GM12874 (cell line): ENCODE results near the gene MARS1.

Source experiments
- CTCF ChIP-seq: IDR thresholded peaks from 2 replicates; pipeline ENCODE4 v1.5.1; 2011; ENCODE audit warnings: low read depth, mild to moderate bottlenecking, control low read depth, low read length, moderate library complexity; ENCODE audit not compliant: insufficient read depth

Gene MARS1

GRCh38 chr12:57517187-57517586 is 29.3 kb downstream of the MARS1 start:
- no peak for TF ChIP-seq CTCF

DNA sequence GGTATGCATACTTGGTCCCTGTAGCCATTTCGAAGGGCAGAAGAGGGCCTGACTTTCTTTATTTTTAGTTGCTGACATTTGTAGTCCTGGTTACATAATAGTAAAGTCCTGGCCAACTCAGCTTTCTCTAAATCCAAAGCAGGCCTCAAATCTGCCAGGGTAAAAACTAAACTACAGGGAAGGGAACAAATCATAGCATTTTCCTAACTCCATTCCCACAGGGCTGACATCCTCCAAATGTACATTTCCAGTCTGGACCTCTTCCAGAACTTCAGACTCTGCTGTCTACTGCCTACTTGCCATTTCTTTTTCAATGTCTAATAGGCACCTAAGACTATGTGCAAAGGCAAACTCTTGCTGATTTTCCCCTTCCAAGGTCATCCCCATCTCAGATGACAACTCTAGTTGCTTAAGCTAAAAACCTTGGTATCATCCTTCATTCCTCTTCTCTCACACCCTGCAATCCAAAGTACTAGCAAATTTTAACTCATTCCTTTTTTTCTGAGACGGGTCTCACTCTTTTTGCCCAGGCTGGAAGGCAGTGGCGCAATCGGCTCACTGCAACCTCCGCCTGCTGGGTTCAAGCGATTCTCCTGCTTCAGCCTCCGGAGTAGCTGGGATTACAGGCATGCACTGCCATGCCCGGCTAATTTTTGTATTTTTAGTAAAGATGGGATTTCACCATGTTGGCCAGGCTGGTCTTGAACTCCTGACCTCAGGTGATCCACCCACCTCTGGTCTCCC is 30.5 kb downstream of the MARS1 start:
- no peak for TF ChIP-seq CTCF

GRCh38 chr12:57518920-57519795 is 31.3 kb downstream of the MARS1 start:
- TF ChIP-seq CTCF: no peak

DNA sequence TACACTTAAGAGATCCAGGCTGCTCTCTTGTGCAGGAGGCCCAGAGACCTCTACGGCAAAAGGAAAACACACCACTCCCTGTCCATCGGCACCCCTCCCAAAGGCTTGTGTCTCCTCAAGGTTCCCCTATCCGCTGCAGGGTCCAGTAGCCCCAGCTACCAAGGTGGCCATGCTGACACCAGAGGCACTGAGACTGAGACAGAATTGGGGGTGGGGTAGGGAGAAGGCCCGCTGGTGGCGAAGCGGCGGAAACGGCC is 31.9 kb downstream of the MARS1 start:
- TF ChIP-seq CTCF: no peak

DNA sequence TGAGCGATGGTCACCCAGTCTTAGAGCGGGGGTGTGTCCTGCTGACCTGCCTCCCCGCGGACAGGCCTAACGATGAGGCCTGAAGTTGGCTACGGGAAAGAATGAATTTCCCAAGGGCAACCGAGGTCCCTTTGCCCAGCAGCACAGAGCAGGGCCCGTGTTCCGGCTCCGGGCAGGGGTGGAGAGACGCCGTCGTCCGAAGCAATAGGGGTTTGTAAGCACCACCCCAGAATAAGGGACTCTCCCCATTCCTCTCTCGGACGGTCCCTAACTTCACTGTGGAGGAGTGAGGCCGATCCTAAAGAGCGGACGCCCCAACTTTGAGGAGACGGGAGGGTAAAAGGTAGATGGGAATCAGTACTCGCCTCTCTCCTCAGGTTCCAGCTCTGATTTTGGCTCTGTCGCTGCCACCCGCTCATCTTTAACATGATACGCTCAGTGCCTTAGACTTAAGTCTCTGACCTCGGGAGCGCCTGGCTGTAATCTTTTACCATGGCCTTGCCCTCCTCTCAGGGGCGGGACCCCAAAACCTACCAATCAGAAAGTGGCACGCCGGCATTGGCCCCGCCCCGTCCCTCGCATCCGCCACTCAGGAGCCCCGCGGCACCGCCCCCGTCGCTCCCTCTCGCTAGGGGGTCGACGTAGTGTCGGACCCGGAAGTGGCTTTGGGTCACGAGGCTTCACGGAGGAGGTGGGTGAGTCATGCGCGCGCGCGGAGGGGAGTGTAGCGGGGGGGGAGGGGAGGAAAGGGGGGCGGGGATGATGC is 32.4 kb downstream of the MARS1 start, which contains the start of gene DDIT3:
TSS of gene DDIT3 (minus strand) at position 462 of the 766 bp plus-strand sequence. CDS start 3,108 bp downstream, outside the sequence.
- TF ChIP-seq CTCF: no peak

- TF ChIP-seq CTCF: no peak
Observed at GRCh38 chr12:57521525-57522010, 33.7 kb downstream of the MARS1 start.
